ENCODE results near the gene SLC25A48.

- TF ChIP-seq CTCF (conservative IDR thresholded peaks at IDR 0.05; ENCODE audit: low read depth, low read length) (no peak), EZH2 (IDR thresholded peaks at IDR 0.05; ENCODE audit: borderline replicate concordance, low read depth, low read length, poor library complexity, severe bottlenecking) (no peak)
These were observed 28.3 kb downstream of the SLC25A48 start for GRCh38 chr5:135862744-135863143.

Data from A673 (cell line).